Stomach (tissue), 9 donors: ENCODE data around the gene PITX1. TPM values are rescaled to one million over a fixed set of nuclear protein-coding genes. Genes with fewer than 3 reads are reported as not detected.

Experiments
- DNase-seq, 2 donors: peaks; one replicate each; pipeline versions ENCODE4 v3.0.0 to v3.0.0-alpha.2; 2013 to 2019
- H3K27ac ChIP-seq, 5 donors: fragments of 200-600 bp in 4 of 5; sonication (generic) in 4 of 5; one replicate each; pipeline ENCODE4 v1.5.1; 2013 to 2019; ENCODE audit warnings: mild to moderate bottlenecking in 1 of 5, moderate library complexity in 1 of 5
- H3K27me3 ChIP-seq, 3 donors: fragments of 200-600 bp; sonication (generic); one replicate each; pipeline ENCODE4 v1.5.1; 2017 to 2019; ENCODE audit warnings: mixed run types in 1 of 3
- H3K36me3 ChIP-seq, 4 donors: fragments of 200-600 bp; sonication (generic); 1 replicate in 3 of 4; 2 replicates in 1 of 4; pipeline ENCODE4 v1.5.1; 2016 to 2019
- H3K4me1 ChIP-seq, 4 donors: fragments of 200-600 bp; sonication (generic); one replicate each; pipeline ENCODE4 v1.5.1; 2016 to 2019
- H3K4me3 ChIP-seq, 4 donors: fragments of 200-600 bp; sonication (generic) in 3 of 4; one replicate each; pipeline ENCODE4 v1.5.1; 2016 to 2019; ENCODE audit warnings: mild to moderate bottlenecking in 1 of 4
- H3K9me3 ChIP-seq, 4 donors: fragments of 200-600 bp; sonication (generic); one replicate each; pipeline ENCODE4 v1.5.1; 2016 to 2019
- EP300 ChIP-seq: sonication (generic); formaldehyde crosslinking; IDR thresholded peaks from one replicate; pipeline ENCODE4 v1.6.1; 2017; ENCODE audit warnings: antibody characterized with exemption
- POLR2A ChIP-seq, 4 donors: fragments of 450-650 bp; IDR thresholded peaks; one replicate each; pipeline ENCODE4 v1.6.1; 2016; ENCODE audit warnings: antibody characterized with exemption in 4 of 4, control low read depth in 2 of 4, mild to moderate bottlenecking in 1 of 4, moderate library complexity in 1 of 4
- POLR2AphosphoS5 ChIP-seq, 3 donors: sonication (generic); formaldehyde crosslinking; IDR thresholded peaks; one replicate each; pipeline ENCODE4 v1.6.1; 2016; ENCODE audit warnings: antibody characterized with exemption in 3 of 3
- WGBS, 5 donors: extraction: QIAGEN DNeasy Blood & Tissue Kit in 3 of 5; methylation state at CpG; one replicate each; pipeline versions ENCODE4 v1.1.5 to v1.1.7; 2013 to 2018; 5-methylcytosine and 5-hydroxymethylcytosine counted together
- intact Hi-C: fragments of 100-400 bp; cut with DNase I; formaldehyde crosslinking; loops from one replicate; pipeline ENCODE4 v1.15.1; 2023; ENCODE audit warnings: low total_unique reads
- polyA plus RNA-seq, 3 donors: library from polyadenylated mRNA; stranded (reverse); fragments of 200-250 nt; gene quantifications; one replicate each; pipeline ENCODE4 v1.2.3, GENCODE V29; 2013
- total RNA-seq, 5 donors: library from RNA; depleted of rRNA; stranded (reverse); fragments of >200 nt; gene quantifications; one replicate each; pipeline versions ENCODE4 v1.1.0 to v1.2.3, GENCODE V29; 2014 to 2016
- TF ChIP-seq, protein P1 (sequence below), 7 experiments: fragments of 450-650 bp in 4 of 7; fragments of 200-600 bp in 3 of 7; sonication (generic) in 3 of 7; IDR thresholded peaks; one replicate each; pipeline ENCODE4 v1.5.1; 2016 to 2019; ENCODE audit warnings: antibody characterized with exemption in 7 of 7, control low read depth in 2 of 7, mild to moderate bottlenecking in 1 of 7
- donor health status: healthy with polysubstance abuse.
- donor health status: Bipolar disorder and iron deficiency.
- donor health status: healthy.

Gene PITX1
- total and polyA plus RNA-seq, 8 donors = 30.3 to 149 (median 45.6) TPM

- intact Hi-C loops = no loop called here
- TF ChIP-seq POLR2A (IDR thresholded peaks at IDR 0.05) (no peak), EP300 (no peak), POLR2AphosphoS5 (IDR thresholded peaks at IDR 0.05) (no peak)
- TF ChIP-seq, protein P1, sequence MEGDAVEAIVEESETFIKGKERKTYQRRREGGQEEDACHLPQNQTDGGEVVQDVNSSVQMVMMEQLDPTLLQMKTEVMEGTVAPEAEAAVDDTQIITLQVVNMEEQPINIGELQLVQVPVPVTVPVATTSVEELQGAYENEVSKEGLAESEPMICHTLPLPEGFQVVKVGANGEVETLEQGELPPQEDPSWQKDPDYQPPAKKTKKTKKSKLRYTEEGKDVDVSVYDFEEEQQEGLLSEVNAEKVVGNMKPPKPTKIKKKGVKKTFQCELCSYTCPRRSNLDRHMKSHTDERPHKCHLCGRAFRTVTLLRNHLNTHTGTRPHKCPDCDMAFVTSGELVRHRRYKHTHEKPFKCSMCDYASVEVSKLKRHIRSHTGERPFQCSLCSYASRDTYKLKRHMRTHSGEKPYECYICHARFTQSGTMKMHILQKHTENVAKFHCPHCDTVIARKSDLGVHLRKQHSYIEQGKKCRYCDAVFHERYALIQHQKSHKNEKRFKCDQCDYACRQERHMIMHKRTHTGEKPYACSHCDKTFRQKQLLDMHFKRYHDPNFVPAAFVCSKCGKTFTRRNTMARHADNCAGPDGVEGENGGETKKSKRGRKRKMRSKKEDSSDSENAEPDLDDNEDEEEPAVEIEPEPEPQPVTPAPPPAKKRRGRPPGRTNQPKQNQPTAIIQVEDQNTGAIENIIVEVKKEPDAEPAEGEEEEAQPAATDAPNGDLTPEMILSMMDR (IDR thresholded peaks at IDR 0.05) = no peak
- Histone ChIP-seq H3K4me3 (no peak overlapping the region), H3K27ac (no peak overlapping the region), H3K36me3 (no peaks in the 10 kb centered on the region), H3K9me3 (no peaks in the 10 kb centered on the region), H3K4me1 (peaks cover 0 to 19% (median 10%) of the 10 kb centered on the region in 4 donors), H3K27me3 (peaks cover 0 to 15% (median 0%) of the 10 kb centered on the region in 3 donors)
- DNase-seq = peak in 1 of 2 donors; percentile 37
- 66 to 74% (median 72%) methylated on average over 12 to 17 of the region's 17 CpGs for WGBS, 5 donors
These were observed 28.4 kb upstream of the PITX1 start for GRCh38 chr5:135062216-135063055.

DNA sequence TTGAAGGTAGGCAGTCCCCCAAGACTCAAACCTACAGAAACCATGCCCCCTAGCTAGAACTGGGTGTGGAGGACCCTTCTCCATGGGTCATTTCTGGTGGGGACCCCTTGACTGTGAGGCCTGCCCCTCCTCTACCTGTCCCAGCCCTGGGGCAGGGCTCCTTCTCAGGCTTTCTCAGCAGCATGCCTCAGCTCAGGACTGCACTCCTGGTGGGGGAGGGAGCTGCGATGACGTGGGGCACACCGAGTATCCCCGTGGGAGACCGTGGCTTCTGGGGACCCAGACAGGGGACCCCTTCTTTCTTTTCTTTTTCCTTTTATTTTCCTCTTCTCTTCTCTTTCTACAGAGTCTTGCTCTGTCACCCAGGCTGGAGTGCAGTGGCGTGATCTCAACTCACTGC, 27.0 kb upstream of the PITX1 start:
- TF ChIP-seq, protein P1 (IDR thresholded peaks at IDR 0.05) = no peak
- TF ChIP-seq POLR2AphosphoS5 (IDR thresholded peaks at IDR 0.05) (no peak), EP300 (no peak), POLR2A (IDR thresholded peaks at IDR 0.05) (no peak)
- WGBS, 5 donors = 74 to 94% (median 88%) methylated on average over 6 of the region's 6 CpGs

DNA sequence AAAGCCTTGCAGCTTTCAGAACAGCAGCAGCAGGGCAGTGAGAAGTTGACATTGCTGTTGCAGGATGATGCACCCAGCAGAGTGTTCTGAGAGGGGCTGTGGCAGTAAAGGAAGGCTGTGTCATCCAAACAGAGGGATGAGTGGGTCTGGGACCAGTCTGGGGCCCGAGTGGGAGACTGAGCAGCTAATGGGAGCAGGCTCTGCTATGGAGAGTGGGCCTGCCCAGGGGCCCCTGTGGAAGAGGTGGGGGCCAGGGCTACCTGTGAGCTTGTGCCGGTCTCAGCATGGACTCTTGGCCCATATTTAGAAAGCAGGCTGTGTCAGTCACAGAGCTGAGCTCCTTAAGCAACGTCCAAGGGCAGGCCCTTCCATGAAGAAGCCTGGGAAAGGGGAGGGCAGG, 26.0 kb upstream of the PITX1 start:
- WGBS, 5 donors = 48 to 79% (median 58%) methylated on average over 3 of the region's 3 CpGs
- intact Hi-C loops = no loop called here
- Histone ChIP-seq H3K27me3 (peaks cover 0 to 16% (median 0%) of the 10 kb centered on the region in 3 donors), H3K4me3 (no peak overlapping the region), H3K4me1 (peaks cover 0 to 26% (median 14%) of the 10 kb centered on the region in 4 donors), H3K36me3 (no peaks in the 10 kb centered on the region), H3K27ac (no peak overlapping the region), H3K9me3 (no peaks in the 10 kb centered on the region)
- no peak for DNase-seq
- no peak for TF ChIP-seq EP300
- no peak for TF ChIP-seq POLR2A (IDR thresholded peaks at IDR 0.05)
- TF ChIP-seq, protein P1 (IDR thresholded peaks at IDR 0.05) = no peak
- no peak for TF ChIP-seq POLR2AphosphoS5 (IDR thresholded peaks at IDR 0.05)

More for the DNA sequence above, 27.0 kb upstream of the PITX1 start:
- intact Hi-C loops = no loop called here
- peaks cover 0 to 16% (median 0%) of the 10 kb centered on the region in 3 donors for H3K27me3 ChIP-seq
- H3K4me1 ChIP-seq = peaks cover 0 to 19% (median 10%) of the 10 kb centered on the region in 4 donors
- H3K36me3 ChIP-seq = no peaks in the 10 kb centered on the region
- no peak for DNase-seq
- H3K4me3 ChIP-seq = no peak overlapping the region
- no peaks in the 10 kb centered on the region for H3K9me3 ChIP-seq
- H3K27ac ChIP-seq = no peak overlapping the region

DNA sequence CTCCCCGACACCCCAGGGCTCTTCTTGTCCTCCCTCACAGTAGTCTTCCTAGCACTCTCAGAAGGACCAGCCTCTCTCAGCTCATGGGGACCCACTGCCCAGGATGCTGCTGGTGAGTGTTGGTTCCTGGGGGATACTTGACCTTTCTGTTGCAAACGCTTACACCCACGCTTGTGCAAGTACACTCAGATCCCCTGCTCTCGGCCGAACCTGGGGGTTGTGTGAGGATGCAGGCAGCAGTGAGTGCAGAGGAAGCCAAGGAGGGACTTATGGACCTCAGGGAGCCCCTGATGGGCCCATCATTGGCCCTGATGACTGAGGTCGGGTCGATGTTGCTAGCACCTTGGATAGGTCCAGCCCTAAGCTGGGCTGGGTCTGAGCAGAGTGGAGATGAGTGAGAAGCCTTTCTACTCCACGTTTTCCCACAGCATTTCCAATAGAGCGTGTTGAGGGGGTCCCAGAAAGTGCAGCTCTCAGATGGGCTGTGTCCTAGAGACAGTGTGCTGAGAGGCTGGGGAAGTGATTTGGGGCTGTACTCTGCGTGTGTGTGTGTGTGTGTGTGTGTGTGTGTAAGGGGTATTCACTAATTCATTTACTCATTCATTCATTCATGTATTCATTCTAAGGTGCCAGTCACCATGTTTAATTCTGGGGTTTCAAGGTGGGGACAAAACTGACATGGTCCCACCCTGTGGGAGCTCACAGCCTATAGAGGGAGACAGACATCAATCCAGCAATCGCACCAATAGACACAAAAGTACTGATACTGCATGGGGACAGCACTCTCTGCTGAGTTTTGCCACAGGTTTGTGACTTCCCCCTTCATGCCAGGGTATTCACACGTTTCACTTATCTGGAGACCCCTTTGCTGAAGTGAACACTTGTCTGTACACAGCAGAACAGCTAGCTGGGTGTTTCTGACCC, 25.2 kb upstream of the PITX1 start:
- intact Hi-C loops = no loop called here
- H3K4me1 ChIP-seq = peaks cover 0 to 29% (median 16%) of the 10 kb centered on the region in 4 donors
- TF ChIP-seq POLR2A (IDR thresholded peaks at IDR 0.05) = no peak
- TF ChIP-seq EP300 = no peak
- TF ChIP-seq POLR2AphosphoS5 (IDR thresholded peaks at IDR 0.05) = no peak
- TF ChIP-seq, protein P1 (IDR thresholded peaks at IDR 0.05) = no peak
- no peaks in the 10 kb centered on the region for H3K9me3 ChIP-seq
- no peak overlapping the region for H3K4me3 ChIP-seq
- 63 to 81% (median 73%) methylated on average over 12 of the region's 12 CpGs for WGBS, 5 donors
- H3K27ac ChIP-seq = no peak overlapping the region
- DNase-seq = no peak
- peaks cover 0 to 18% (median 0%) of the 10 kb centered on the region in 3 donors for H3K27me3 ChIP-seq
- no peaks in the 10 kb centered on the region for H3K36me3 ChIP-seq
